Jurkat, Clone E6-1 (cell line): ENCODE data around the gene GGACT.
A peak's percentile ranks its signal among the peaks of the same experiment; 100 is the strongest.

Source experiments
- DNase-seq: peaks from one replicate; pipeline ENCODE4 v3.0.0-alpha.2; 2011; ENCODE audit warnings: low read depth, low spot score
- H3K4me3 ChIP-seq: 2 replicates; pipeline ENCODE4 v1.5.1; 2011; ENCODE audit warnings: mild to moderate bottlenecking, low read length, control low read depth, moderate library complexity

GGACT gene

GRCh38 chr13:100521851-100522617, 66.6 kb downstream of the GGACT start:
- no peak for DNase-seq
- no peak overlapping the region for H3K4me3 ChIP-seq

- DNase-seq, result no peak
- H3K4me3 ChIP-seq, result no peak overlapping the region
Observed at GRCh38 chr13:100520936-100521850, 67.4 kb downstream of the GGACT start.

- DNase-seq, result no peak
- H3K4me3 ChIP-seq, result no peak overlapping the region
Observed at GRCh38 chr13:100519626-100520025, 69.0 kb downstream of the GGACT start.

- DNase-seq, result no peak
- H3K4me3 ChIP-seq, result no peak overlapping the region
Observed at GRCh38 chr13:100518394-100519062, 70.1 kb downstream of the GGACT start.

- no peak for DNase-seq
- H3K4me3 ChIP-seq, result no peak overlapping the region
Observed at GRCh38 chr13:100517728-100518127, 70.9 kb downstream of the GGACT start.

GRCh38 chr13:100517135-100517534, 71.5 kb downstream of the GGACT start:
- DNase-seq, result no peak
- no peak overlapping the region for H3K4me3 ChIP-seq

GRCh38 chr13:100515410-100515800, 73.2 kb downstream of the GGACT start:
- H3K4me3 ChIP-seq, result no peak overlapping the region
- no peak for DNase-seq

GRCh38 chr13:100514788-100515409, 73.7 kb downstream of the GGACT start:
- peak; percentile 47 for DNase-seq
- no peak overlapping the region for H3K4me3 ChIP-seq

- no peak overlapping the region for H3K4me3 ChIP-seq
- DNase-seq, result no peak
Observed at GRCh38 chr13:100513987-100514670, 74.5 kb downstream of the GGACT start.

- DNase-seq, result no peak
- H3K4me3 ChIP-seq, result no peak overlapping the region
Observed at GRCh38 chr13:100513171-100513570, 75.4 kb downstream of the GGACT start.

- H3K4me3 ChIP-seq, result no peak overlapping the region
- DNase-seq, result no peak
Observed at GRCh38 chr13:100512422-100512821, 76.2 kb downstream of the GGACT start.

- H3K4me3 ChIP-seq, result no peak overlapping the region
- no peak for DNase-seq
Observed at GRCh38 chr13:100511466-100511865, 77.1 kb downstream of the GGACT start.

GRCh38 chr13:100510208-100510957, 78.2 kb downstream of the GGACT start:
- DNase-seq, result no peak
- no peak overlapping the region for H3K4me3 ChIP-seq

- no peak overlapping the region for H3K4me3 ChIP-seq
- DNase-seq, result no peak
Observed at GRCh38 chr13:100508996-100509395, 79.6 kb downstream of the GGACT start.

- no peak for DNase-seq
Observed at GRCh38 chr13:100508455-100508854, 80.1 kb downstream of the GGACT start.

GRCh38 chr13:100506600-100507422, 81.8 kb downstream of the GGACT start:
- no peak overlapping the region for H3K4me3 ChIP-seq
- DNase-seq, result no peak

More at GRCh38 chr13:100508455-100508854, 80.1 kb downstream of the GGACT start:
- no peak overlapping the region for H3K4me3 ChIP-seq

GRCh38 chr13:100506154-100506553, 82.4 kb downstream of the GGACT start:
- no peak overlapping the region for H3K4me3 ChIP-seq
- no peak for DNase-seq
